Endothelial cell of umbilical vein (primary cell): ENCODE measurements around the gene FREM3. TPM values are rescaled to one million over a fixed set of nuclear protein-coding genes. Genes with fewer than 3 reads are reported as not detected.

Source experiments
- BruUV-seq: library from RNA; stranded (reverse); fragments of 400-500 nt; replicated peaks from 2 replicates; lab custom pipeline; 2021; lab: Mats Ljungman, UMichigan
- CTCF ChIA-PET: fragments of 300-600, 350-600 bp; sonication (Branson Sonifier 250); formaldehyde crosslinking; loops from one replicate; lab custom pipeline; 2021; ENCODE audit warnings: antibody characterized with exemption, inconsistent platforms; lab: Charles Lee
- POLR2A ChIA-PET: fragments of 300-600, 350-600 bp; sonication (Branson Sonifier 250); formaldehyde crosslinking; loops from one replicate; lab custom pipeline; 2021; ENCODE audit warnings: antibody characterized with exemption, inconsistent platforms; lab: Charles Lee
- DNase-seq: peaks from one replicate; pipeline ENCODE4 v3.0.0-alpha.2; 2011; ENCODE audit warnings: low read depth, low spot score
- FAIRE-seq: peaks from 2 replicates; lab custom pipeline; 2011; peaks lifted over from hg19 to GRCh38; lab: Jason Lieb, UNC
- H2AFZ ChIP-seq: 2 replicates; pipeline ENCODE4 v1.6.0; 2012; ENCODE audit warnings: low read depth, low read length, control low read depth, inconsistent platforms
- H3K27ac ChIP-seq: 2 replicates; pipeline ENCODE4 v1.5.1; 2011; ENCODE audit warnings: low read depth, mild to moderate bottlenecking, control low read depth, low read length, moderate library complexity; ENCODE audit not compliant: insufficient read depth
- H3K27me3 ChIP-seq, 2 experiments: 2 replicates each; pipeline versions ENCODE4 v1.6.0 to v1.6.1; 2011; ENCODE audit warnings: low read length in 2 of 2, mixed read lengths in 1 of 2; ENCODE audit not compliant: control insufficient read depth in 2 of 2, insufficient read depth in 2 of 2
- H3K36me3 ChIP-seq, 2 experiments: 2 replicates in 1 of 2; 3 replicates in 1 of 2; pipeline ENCODE4 v1.5.1; 2011; ENCODE audit warnings: low read length in 2 of 2, mild to moderate bottlenecking in 1 of 2, moderate library complexity in 1 of 2; ENCODE audit not compliant: control insufficient read depth in 2 of 2, insufficient read depth in 2 of 2; ENCODE audit errors: extremely low read depth in 1 of 2
- H3K4me1 ChIP-seq: 3 replicates; pipeline ENCODE4 v1.5.1; 2011; ENCODE audit warnings: mild to moderate bottlenecking, low read length; ENCODE audit not compliant: control insufficient read depth, insufficient read depth; ENCODE audit errors: extremely low read depth
- H3K4me2 ChIP-seq: 2 replicates; pipeline ENCODE4 v1.6.1; 2011; ENCODE audit warnings: low read length, control low read depth, mixed read lengths; ENCODE audit not compliant: insufficient read depth
- H3K4me3 ChIP-seq, 3 experiments: fragments of 200-600 bp in 1 of 3; sonication (generic), shearing (Covaris generic) in 1 of 3; replicated peaks in 1 of 3; 2 replicates each; pipeline ENCODE4 v1.5.1; 2011 to 2016; ENCODE audit warnings: control low read depth in 3 of 3, low read length in 3 of 3, mild to moderate bottlenecking in 2 of 3, inconsistent platforms in 1 of 3, low read depth in 1 of 3, moderate library complexity in 1 of 3; ENCODE audit not compliant: insufficient read depth in 1 of 3
- H3K79me2 ChIP-seq: 2 replicates; pipeline ENCODE4 v1.6.0; 2012; ENCODE audit warnings: low read length, inconsistent platforms; ENCODE audit not compliant: control insufficient read depth, insufficient read depth
- H3K9ac ChIP-seq: replicated peaks from 2 replicates; pipeline ENCODE3; 2011; ENCODE audit warnings: low read length, control low read depth; ENCODE audit not compliant: insufficient read depth; ENCODE audit errors: extremely low read depth
- H3K9me1 ChIP-seq: replicated peaks from 3 replicates; pipeline ENCODE4 v1.6.0; 2011; ENCODE audit warnings: mild to moderate bottlenecking, low read length; ENCODE audit not compliant: control insufficient read depth, insufficient read depth; ENCODE audit errors: extremely low read depth
- H3K9me3 ChIP-seq: replicated peaks from 2 replicates; pipeline ENCODE4 v1.5.1; 2012; ENCODE audit warnings: low read length, inconsistent platforms; ENCODE audit not compliant: control insufficient read depth, insufficient read depth
- H4K20me1 ChIP-seq: replicated peaks from 2 replicates; pipeline ENCODE3; 2011; ENCODE audit warnings: mild to moderate bottlenecking, low read length; ENCODE audit not compliant: control insufficient read depth, insufficient read depth; ENCODE audit errors: extremely low read depth
- EZH2 ChIP-seq: IDR thresholded peaks from 2 replicates; pipeline ENCODE4 v1.6.1; 2012; ENCODE audit warnings: borderline replicate concordance, low read depth, mild to moderate bottlenecking, moderate library complexity, low read length, inconsistent platforms; ENCODE audit not compliant: severe bottlenecking
- FOS ChIP-seq: IDR thresholded peaks from 2 replicates; pipeline ENCODE4 v1.6.1; 2011; ENCODE audit warnings: mild to moderate bottlenecking, low read length, moderate library complexity, borderline replicate concordance; ENCODE audit not compliant: insufficient read depth
- GATA2 ChIP-seq: IDR thresholded peaks from 2 replicates; pipeline ENCODE4 v1.7.0; 2011; ENCODE audit warnings: low read depth, mild to moderate bottlenecking, moderate library complexity, mixed read lengths, low read length; ENCODE audit not compliant: insufficient read length, insufficient read depth
- JUN ChIP-seq: IDR thresholded peaks from 2 replicates; pipeline ENCODE4 v1.6.1; 2011; ENCODE audit warnings: borderline replicate concordance, low read depth; ENCODE audit not compliant: insufficient read length, insufficient read depth
- MYC ChIP-seq: IDR thresholded peaks from one replicate; pipeline ENCODE4 v1.6.1; 2011; ENCODE audit warnings: mild to moderate bottlenecking, low read depth, low read length
- POLR2A ChIP-seq: IDR thresholded peaks from 2 replicates; pipeline ENCODE4 v1.6.1; 2012; ENCODE audit warnings: low read depth, mild to moderate bottlenecking, control low read depth, low read length
- POLR2AphosphoS5 ChIP-seq: IDR thresholded peaks from 2 replicates; pipeline ENCODE4 v1.6.1; 2012; ENCODE audit warnings: low read depth, mild to moderate bottlenecking, control low read depth, low read length, moderate library complexity; ENCODE audit not compliant: insufficient read depth
- dilution Hi-C: fragments of 300-500 bp; cut with MboI; formaldehyde crosslinking; loops from one replicate; pipeline ENCODE4 v1.15.0; 2019; ENCODE audit warnings: low sequenced_read_pairs; ENCODE audit not compliant: extremely low pct_ligation_motif_present
- intact Hi-C: fragments of 100-400 bp; cut with micrococcal nuclease; formaldehyde crosslinking; loops from one replicate; pipeline ENCODE4 v1.10.0; 2022
- polyA plus RNA-seq, 4 experiments: library from polyadenylated mRNA; depleted of rRNA in 3 of 4; stranded (reverse) in 3 of 4; unstranded in 1 of 4; fragments of >200 nt; gene quantifications; 2 replicates each; pipeline versions ENCODE4 v1.2.1 to v1.2.3, GENCODE V29; 2011 to 2012; ENCODE audit warnings: missing spikeins in 1 of 4
- total RNA-seq: library from RNA; stranded (reverse); gene quantifications from 2 replicates; pipeline ENCODE4 v1.2.3, GENCODE V29; 2021
- TF ChIP-seq, protein P1 (sequence below): IDR thresholded peaks from 2 replicates; pipeline ENCODE4 v1.6.1; 2011; ENCODE audit not compliant: insufficient read depth, insufficient read length
- TF ChIP-seq, protein P2 (sequence below), 2 donors: IDR thresholded peaks; 1 replicate in 1 of 2; 2 replicates in 1 of 2; pipeline ENCODE4 v1.5.1; 2011; ENCODE audit warnings: low read length in 2 of 2, mild to moderate bottlenecking in 2 of 2, moderate library complexity in 2 of 2, control low read depth in 1 of 2, inconsistent platforms in 1 of 2, low read depth in 1 of 2; ENCODE audit not compliant: insufficient read depth in 1 of 2; ENCODE audit errors: extremely low read depth in 1 of 2

Gene FREM3
- total and polyA plus RNA-seq, 2 donors (not counting 3 experiments of a cell fraction or from before 2014, with no cell fraction given): 0.04 to 0.08 TPM

DNA sequence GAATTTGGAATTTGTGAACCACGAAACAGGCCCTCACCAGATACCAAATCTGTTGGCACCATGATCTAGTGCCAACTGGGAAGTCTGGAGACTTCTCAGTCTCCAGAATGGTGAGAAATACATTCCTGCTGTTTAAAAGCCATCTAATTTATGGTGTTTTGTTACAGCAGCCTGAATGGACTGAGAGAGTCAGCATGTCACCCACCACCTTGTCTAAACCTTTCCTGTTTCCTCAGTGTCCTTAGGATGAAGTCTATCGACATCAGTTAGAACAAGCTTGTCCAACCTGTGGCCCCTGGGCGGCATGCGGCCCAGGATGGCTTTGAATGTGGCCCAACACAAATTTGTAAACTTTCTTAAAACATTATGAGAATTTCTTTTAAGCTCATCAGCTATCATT lies 42.1 kb downstream of the FREM3 start:
- H3K36me3 ChIP-seq: no peaks in the 10 kb centered on the region
- H2AFZ ChIP-seq: no peak overlapping the region
- no peaks in the 10 kb centered on the region for H3K27me3 ChIP-seq
- no peaks in the 10 kb centered on the region for H3K79me2 ChIP-seq
- TF ChIP-seq POLR2AphosphoS5: no peak
- TF ChIP-seq FOS: no peak
- H3K4me1 ChIP-seq: no peaks in the 10 kb centered on the region
- no peaks in the 10 kb centered on the region for H3K9me1 ChIP-seq
- H3K4me3 ChIP-seq: no peak overlapping the region
- no peaks in the 10 kb centered on the region for H4K20me1 ChIP-seq
- dilution Hi-C loops (no loop called here), intact Hi-C loops (no loop called here)
- CTCF ChIA-PET: no interaction called here
- FAIRE-seq (no peak), DNase-seq (no peak)
- no peaks in the 10 kb centered on the region for H3K9me3 ChIP-seq
- H3K9ac ChIP-seq: no peak overlapping the region
- BruUV-seq: no TSS peak
- no peak overlapping the region for H3K4me2 ChIP-seq
- no peak overlapping the region for H3K27ac ChIP-seq
- POLR2A ChIA-PET: no interaction called here

DNA sequence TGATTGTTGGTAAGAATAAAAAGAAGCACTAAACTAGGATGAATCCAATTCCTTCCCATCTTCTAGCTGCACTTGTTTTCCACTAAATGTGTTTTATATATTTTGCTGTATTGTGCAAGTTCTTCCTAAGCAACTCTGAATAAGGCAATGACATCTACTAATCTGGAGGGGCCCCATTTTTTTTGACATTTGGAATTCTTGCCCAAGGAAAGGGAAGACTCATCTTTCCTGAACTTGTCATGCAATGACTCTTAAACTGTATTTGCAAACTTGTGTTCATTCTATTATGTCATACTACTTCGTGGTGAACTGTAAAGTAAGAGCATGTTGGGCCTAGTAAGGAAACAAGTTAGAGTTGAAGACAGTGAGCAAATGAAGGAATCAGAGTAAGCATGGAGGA lies 45.9 kb downstream of the FREM3 start:
- no TSS peak for BruUV-seq
- Histone ChIP-seq H3K4me3 (no peak overlapping the region), H3K9ac (no peak overlapping the region), H3K36me3 (no peaks in the 10 kb centered on the region), H4K20me1 (no peaks in the 10 kb centered on the region), H3K27ac (no peak overlapping the region), H3K4me2 (no peak overlapping the region), H3K27me3 (no peaks in the 10 kb centered on the region), H3K4me1 (no peaks in the 10 kb centered on the region), H3K79me2 (no peaks in the 10 kb centered on the region), H3K9me3 (no peaks in the 10 kb centered on the region), H3K9me1 (no peaks in the 10 kb centered on the region), H2AFZ (no peak overlapping the region)
- ChIA-PET POLR2A (no interaction called here), CTCF (no interaction called here)
- FAIRE-seq (no peak), DNase-seq (no peak)
- intact Hi-C loops: no loop called here
- TF ChIP-seq, protein P1, sequence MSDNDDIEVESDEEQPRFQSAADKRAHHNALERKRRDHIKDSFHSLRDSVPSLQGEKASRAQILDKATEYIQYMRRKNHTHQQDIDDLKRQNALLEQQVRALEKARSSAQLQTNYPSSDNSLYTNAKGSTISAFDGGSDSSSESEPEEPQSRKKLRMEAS: no peak
- no peak for TF ChIP-seq MYC
- no peak for TF ChIP-seq POLR2AphosphoS5
- TF ChIP-seq FOS: no peak
- TF ChIP-seq POLR2A: no peak
- TF ChIP-seq JUN: no peak
- TF ChIP-seq GATA2: no peak
- TF ChIP-seq, protein P2, sequence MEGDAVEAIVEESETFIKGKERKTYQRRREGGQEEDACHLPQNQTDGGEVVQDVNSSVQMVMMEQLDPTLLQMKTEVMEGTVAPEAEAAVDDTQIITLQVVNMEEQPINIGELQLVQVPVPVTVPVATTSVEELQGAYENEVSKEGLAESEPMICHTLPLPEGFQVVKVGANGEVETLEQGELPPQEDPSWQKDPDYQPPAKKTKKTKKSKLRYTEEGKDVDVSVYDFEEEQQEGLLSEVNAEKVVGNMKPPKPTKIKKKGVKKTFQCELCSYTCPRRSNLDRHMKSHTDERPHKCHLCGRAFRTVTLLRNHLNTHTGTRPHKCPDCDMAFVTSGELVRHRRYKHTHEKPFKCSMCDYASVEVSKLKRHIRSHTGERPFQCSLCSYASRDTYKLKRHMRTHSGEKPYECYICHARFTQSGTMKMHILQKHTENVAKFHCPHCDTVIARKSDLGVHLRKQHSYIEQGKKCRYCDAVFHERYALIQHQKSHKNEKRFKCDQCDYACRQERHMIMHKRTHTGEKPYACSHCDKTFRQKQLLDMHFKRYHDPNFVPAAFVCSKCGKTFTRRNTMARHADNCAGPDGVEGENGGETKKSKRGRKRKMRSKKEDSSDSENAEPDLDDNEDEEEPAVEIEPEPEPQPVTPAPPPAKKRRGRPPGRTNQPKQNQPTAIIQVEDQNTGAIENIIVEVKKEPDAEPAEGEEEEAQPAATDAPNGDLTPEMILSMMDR (IDR thresholded peaks at IDR 0.05; ENCODE audit: extremely low read depth in 1 of 2, insufficient read depth in 1 of 2, low read depth in 1 of 2, low read length in 2 of 2): no peak
- no peak for TF ChIP-seq EZH2
- dilution Hi-C loops: no loop called here
